CD4-positive, alpha-beta T cell treated with Interleukin-12 subunit alpha and Interleukin-12 subunit beta, for 1 hour (primary cell): Measurements from ENCODE around the gene SCO2.

ENCODE experiments used
- DNase-seq: peaks from one replicate; pipeline ENCODE4 v3.0.0-alpha.2; 2020

The SCO2 gene

GRCh38 chr22:50474710-50475651, 50.4 kb downstream of the SCO2 start, which contains the start of gene SBF1:
SBF1 (minus strand) TSS chr22:50475035; CDS start chr22:50474840, 195 bp downstream.
- peak; percentile 90 for DNase-seq

GRCh38 chr22:50473855-50474671, 51.3 kb downstream of the SCO2 start:
- DNase-seq, result peak; percentile 22
